Right renal cortex interstitium (tissue), 3 donors: ENCODE measurements around the gene APBA2. TPM values are rescaled to one million over a fixed set of nuclear protein-coding genes. Genes with fewer than 3 reads are reported as not detected.

Experiments used
- DNase-seq, 3 donors: peaks; one replicate each; pipeline ENCODE4 v3.0.0-alpha.2; 2013; ENCODE audit warnings: low read depth in 3 of 3, low spot score in 2 of 3
- polyA plus RNA-seq, 3 donors: library from polyadenylated mRNA; unstranded; fragments of 120-200 nt; gene quantifications; one replicate each; pipeline ENCODE4 v1.2.1, GENCODE V29; 2013; ENCODE audit not compliant: insufficient read length in 3 of 3

APBA2 gene
- polyA plus RNA-seq, 3 donors: 10.8 to 12.0 (median 11.8) TPM

GRCh38 chr15:29111705-29112281, 226.0 kb downstream of the APBA2 start:
- no peak for DNase-seq

- no peak for DNase-seq
These were observed 227.8 kb downstream of the APBA2 start for GRCh38 chr15:29113336-29114220.

GRCh38 chr15:29114221-29115092, 228.7 kb downstream of the APBA2 start:
- no peak for DNase-seq

- no peak for DNase-seq
These were observed 229.6 kb downstream of the APBA2 start for GRCh38 chr15:29115093-29115991.

GRCh38 chr15:29116970-29117700, 231.4 kb downstream of the APBA2 start:
- no peak for DNase-seq

- DNase-seq: no peak
These were observed 232.0 kb downstream of the APBA2 start for GRCh38 chr15:29117778-29118177.

GRCh38 chr15:29119847-29120246, 234.1 kb downstream of the APBA2 start:
- no peak for DNase-seq

- DNase-seq: no peak
These were observed 235.0 kb downstream of the APBA2 start for GRCh38 chr15:29120593-29121368.

GRCh38 chr15:29121369-29121656, 235.5 kb downstream of the APBA2 start:
- no peak for DNase-seq

GRCh38 chr15:29121907-29122306, 236.1 kb downstream of the APBA2 start:
- DNase-seq: no peak

- DNase-seq: no peak
These were observed 236.7 kb downstream of the APBA2 start for GRCh38 chr15:29122506-29122905.

- no peak for DNase-seq
These were observed 237.4 kb downstream of the APBA2 start for GRCh38 chr15:29123171-29123570.

- DNase-seq: no peak
These were observed 238.2 kb downstream of the APBA2 start for GRCh38 chr15:29123991-29124390.

GRCh38 chr15:29124581-29125381, 239.0 kb downstream of the APBA2 start:
- DNase-seq: no peak

GRCh38 chr15:29125382-29126207, 239.8 kb downstream of the APBA2 start:
- no peak for DNase-seq

- DNase-seq: no peak
These were observed 240.4 kb downstream of the APBA2 start for GRCh38 chr15:29126208-29126536.

GRCh38 chr15:29126821-29127461, 241.2 kb downstream of the APBA2 start:
- no peak for DNase-seq
